GM12873 (cell line): ENCODE results near the gene KPNA6.
A peak's percentile ranks its signal among the peaks of the same experiment; 100 is the strongest.

ENCODE experiments used
- CTCF ChIP-seq: IDR thresholded peaks from 2 replicates; pipeline ENCODE4 v1.5.1; 2012; ENCODE audit warnings: low read depth, mild to moderate bottlenecking, moderate library complexity, low read length, control low read depth; ENCODE audit not compliant: insufficient read depth; ENCODE audit errors: missing control alignments

KPNA6 gene

GRCh38 chr1:32205401-32206370, 97.8 kb downstream of the KPNA6 start, which contains the start of gene IQCC:
Gene IQCC, plus strand, starts transcription at chr1:32205671. Its CDS starts 11 bp downstream, at chr1:32205682.
- no peak for TF ChIP-seq CTCF

DNA sequence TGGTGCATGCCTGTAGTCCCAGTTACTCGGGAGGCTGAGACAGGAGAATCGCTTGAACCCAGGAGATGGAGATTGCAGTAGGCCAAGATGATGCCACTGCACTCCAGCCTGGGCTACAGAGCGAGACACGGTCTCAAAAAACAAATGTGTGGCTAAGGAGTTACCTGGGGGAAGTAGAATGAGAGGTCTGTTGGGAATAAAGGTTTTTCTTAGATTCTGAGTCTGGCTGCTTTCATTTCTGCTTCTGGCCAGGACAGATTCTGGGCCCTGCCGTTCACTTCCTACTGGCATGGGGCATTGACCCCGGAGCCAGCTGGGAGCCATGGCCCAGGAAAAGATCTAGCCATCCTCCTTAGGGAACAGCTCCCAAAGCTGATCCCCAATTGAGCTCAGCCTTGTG, 100.6 kb downstream of the KPNA6 start:
- TF ChIP-seq CTCF, result no peak

GRCh38 chr1:32208891-32209328, 101.1 kb downstream of the KPNA6 start, which contains the start of gene DCDC2B:
Gene DCDC2B, plus strand, starts transcription at chr1:32209089. Its CDS starts 5 bp downstream, at chr1:32209094.
- no peak for TF ChIP-seq CTCF

DNA sequence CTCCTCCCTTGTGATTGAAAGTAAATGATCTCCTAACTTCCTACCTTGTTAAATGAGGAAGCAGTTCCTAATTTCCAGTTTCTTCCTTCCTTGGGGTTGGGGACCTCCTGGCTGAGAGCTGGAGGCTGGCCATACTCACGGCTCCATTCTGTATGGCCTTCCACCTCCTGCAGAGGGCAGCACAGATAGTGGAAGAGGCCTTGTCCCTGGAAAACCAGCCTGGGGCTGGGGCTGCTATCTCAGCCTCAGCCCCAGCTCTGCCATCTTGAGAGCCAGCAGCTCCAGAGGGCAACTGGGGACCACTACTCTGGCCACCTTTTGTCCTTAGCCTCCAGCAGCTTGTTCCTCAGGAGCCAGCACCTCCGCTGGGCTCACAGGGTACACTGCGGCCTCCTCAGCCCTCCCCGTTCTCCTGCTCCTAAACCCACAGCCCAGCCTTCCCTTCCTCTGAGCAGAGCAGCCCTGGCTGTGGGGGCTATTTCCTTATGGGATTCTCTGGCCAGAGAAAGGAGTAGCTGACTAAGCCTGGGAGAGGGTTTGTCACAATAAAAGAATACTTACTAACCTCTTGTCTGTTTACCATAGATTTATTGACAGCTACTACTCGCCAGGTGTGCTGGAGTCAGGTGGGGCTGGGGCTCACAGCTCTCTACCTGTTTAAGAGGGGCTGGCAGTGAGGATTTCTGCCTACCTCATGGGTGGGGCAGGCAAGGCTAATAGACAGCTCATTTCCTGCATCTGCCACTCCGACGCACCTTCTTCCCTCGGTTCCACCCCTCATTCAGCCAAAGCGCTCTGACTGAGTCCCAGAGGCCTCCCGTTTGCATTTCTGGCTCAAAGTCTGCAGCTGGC, 108.0 kb downstream of the KPNA6 start:
- peak; percentile 88 for TF ChIP-seq CTCF

DNA sequence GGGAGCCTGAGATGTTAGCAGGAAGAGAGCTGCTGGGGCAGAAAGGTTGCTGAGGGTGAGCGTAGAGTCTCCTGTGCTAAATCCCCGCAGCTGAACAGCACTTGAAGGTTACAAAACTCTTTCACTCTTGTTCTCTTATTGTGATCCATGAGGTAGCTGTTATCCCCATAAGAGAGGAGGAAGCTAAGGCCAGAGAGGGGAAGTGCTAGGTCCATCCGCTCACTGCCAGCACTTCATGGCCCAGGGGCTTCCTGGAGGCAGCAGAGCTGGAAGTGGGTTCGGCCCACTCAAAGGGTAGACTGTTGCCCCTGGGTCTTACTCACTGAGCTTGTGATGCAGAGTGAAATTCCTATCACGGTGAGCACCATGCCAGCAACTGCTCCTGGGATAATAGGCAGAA, 108.7 kb downstream of the KPNA6 start:
- TF ChIP-seq CTCF, result no peak

DNA sequence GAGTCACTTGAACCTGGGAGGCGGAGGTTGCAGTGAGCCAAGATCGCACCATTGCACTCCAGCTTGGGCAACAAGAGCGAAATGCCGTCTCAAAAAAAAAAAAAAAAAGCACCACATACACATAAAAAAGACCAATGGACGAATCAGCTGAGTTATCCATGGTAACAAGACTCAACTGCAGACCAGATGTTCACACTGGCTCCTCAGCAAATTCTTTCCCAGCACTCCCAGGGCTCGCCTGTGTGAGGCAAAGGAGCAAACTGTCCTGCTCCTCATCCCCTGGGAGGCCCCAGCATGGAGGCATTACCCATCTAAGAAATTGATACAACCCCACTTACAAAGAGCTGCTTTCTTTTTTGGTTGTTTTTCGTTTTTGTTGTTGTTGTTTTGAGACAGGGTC, 111.2 kb downstream of the KPNA6 start:
- no peak for TF ChIP-seq CTCF
